GM12878 (cell line): ENCODE measurements around the gene PRKAG2. TPM values are rescaled to one million over a fixed set of nuclear protein-coding genes. Genes with fewer than 3 reads are reported as not detected.

Source experiments
- ATAC-seq: fragments of 200-7000 bp; cut with Tn5 transposase; 3 replicates; pipeline ENCODE4 v1.9.1; 2020; ENCODE audit warnings: mild to moderate bottlenecking, moderate library complexity
- BruUV-seq: library from RNA; stranded (reverse); fragments of 400-500 nt; replicated peaks from 2 replicates; lab custom pipeline; 2021; lab: Mats Ljungman, UMichigan
- CTCF ChIA-PET: fragments of 300-600 bp; sonication (Branson Sonifier 250); formaldehyde crosslinking; extraction: SDS; loops from one replicate; lab custom pipeline; 2021; ENCODE audit warnings: inconsistent platforms; lab: Yijun Ruan, JAX
- POLR2A ChIA-PET: fragments of 350-600 bp; formaldehyde crosslinking; extraction: SDS; loops from one replicate; lab custom pipeline; 2021; ENCODE audit warnings: inconsistent platforms; lab: Charles Lee
- RAD21 ChIA-PET: fragments of 300-600 bp; sonication (Branson Sonifier 250); formaldehyde crosslinking; loops from one replicate; lab custom pipeline; 2023; ENCODE audit warnings: antibody characterized with exemption; ENCODE audit not compliant: unreplicated experiment; lab: Charles Lee
- SMC1A ChIA-PET: fragments of 300-600 bp; sonication (Branson Sonifier 250); formaldehyde crosslinking; loops from one replicate; lab custom pipeline; 2023; ENCODE audit not compliant: unreplicated experiment, uncharacterized antibody; lab: Charles Lee
- DNase-seq: peaks from one replicate; pipeline ENCODE4 v3.0.0-alpha.2; 2011; ENCODE audit warnings: low read depth, low spot score
- FAIRE-seq: peaks from 3 replicates; lab custom pipeline; 2011; peaks lifted over from hg19 to GRCh38; lab: Jason Lieb, UNC
- H2AFZ ChIP-seq: 2 replicates; pipeline ENCODE4 v1.6.0; 2011; ENCODE audit warnings: low read depth, low read length, control low read depth; ENCODE audit not compliant: control insufficient read depth
- H3K27ac ChIP-seq: 2 replicates; pipeline ENCODE4 v1.5.1; 2011; ENCODE audit warnings: control low read depth; ENCODE audit not compliant: control insufficient read depth, insufficient read depth
- H3K27me3 ChIP-seq, 2 experiments: replicated peaks in 1 of 2; 2 replicates each; pipeline versions ENCODE4 v1.6.0 to v1.6.1; 2011; ENCODE audit warnings: low read length in 1 of 2; ENCODE audit not compliant: control insufficient read depth in 2 of 2, insufficient read depth in 2 of 2
- H3K36me3 ChIP-seq, 2 experiments: 2 replicates each; pipeline ENCODE4 v1.5.1; 2011; ENCODE audit warnings: low read length in 1 of 2; ENCODE audit not compliant: control insufficient read depth in 2 of 2, insufficient read depth in 2 of 2
- H3K4me1 ChIP-seq: 2 replicates; pipeline ENCODE4 v1.6.1; 2011; ENCODE audit warnings: mild to moderate bottlenecking, low read length, moderate library complexity, mixed read lengths; ENCODE audit not compliant: control insufficient read depth, insufficient read depth
- H3K4me2 ChIP-seq: 2 replicates; pipeline ENCODE4 v1.6.0; 2011; ENCODE audit warnings: control low read depth; ENCODE audit not compliant: control insufficient read depth, insufficient read depth
- H3K4me3 ChIP-seq: fragments of 200-600 bp; sonication (generic); 2 replicates; pipeline ENCODE4 v1.5.1; 2016
- H3K79me2 ChIP-seq: 2 replicates; pipeline ENCODE4 v1.6.0; 2011; ENCODE audit warnings: low read length; ENCODE audit not compliant: control insufficient read depth, insufficient read depth
- H3K9ac ChIP-seq: 2 replicates; pipeline ENCODE4 v1.8.0; 2011; ENCODE audit warnings: low read length, control low read depth, mixed read lengths; ENCODE audit not compliant: control insufficient read depth, insufficient read depth
- H3K9me3 ChIP-seq: replicated peaks from 3 replicates; pipeline ENCODE4 v1.5.1; 2011; ENCODE audit warnings: mild to moderate bottlenecking, low read length; ENCODE audit not compliant: control insufficient read depth, insufficient read depth
- H4K20me1 ChIP-seq: 2 replicates; pipeline ENCODE4 v1.6.0; 2011; ENCODE audit not compliant: control insufficient read depth, insufficient read depth
- ATF3 ChIP-seq: IDR thresholded peaks from 2 replicates; pipeline ENCODE4 v1.6.1; 2011; ENCODE audit warnings: low read depth, mild to moderate bottlenecking, low read length, moderate library complexity, borderline replicate concordance; ENCODE audit errors: extremely low read depth
- CBX3 ChIP-seq: fragments of 200-600 bp; sonication (generic); IDR thresholded peaks from 2 replicates; pipeline ENCODE4 v1.6.1; 2016; ENCODE audit warnings: low read depth, borderline replicate concordance
- CEBPB ChIP-seq, 2 experiments: fragments of 150-350 bp in 1 of 2; IDR thresholded peaks; 2 replicates each; pipeline ENCODE4 v1.6.1; 2012 to 2014; ENCODE audit warnings: low read depth in 2 of 2, low read length in 2 of 2, borderline replicate concordance in 1 of 2, inconsistent platforms in 1 of 2
- IRF5 ChIP-seq: fragments of 450-650 bp; IDR thresholded peaks from 2 replicates; pipeline ENCODE4 v1.6.1; 2017; ENCODE audit warnings: borderline replicate concordance
- PRDM15 ChIP-seq: fragments of 450-650 bp; formaldehyde crosslinking; IDR thresholded peaks from 2 replicates; pipeline ENCODE4 v1.4.0; 2020; ENCODE audit warnings: mild to moderate bottlenecking, moderate library complexity
- RB1 ChIP-seq: fragments of 450-650 bp; formaldehyde crosslinking; IDR thresholded peaks from 2 replicates; pipeline ENCODE4 v1.6.1; 2017; ENCODE audit warnings: mild to moderate bottlenecking, borderline replicate concordance
- SMAD1 ChIP-seq: fragments of 450-650 bp; IDR thresholded peaks from 2 replicates; pipeline ENCODE4 v1.6.1; 2018; ENCODE audit warnings: mild to moderate bottlenecking, low read depth; ENCODE audit not compliant: partially characterized antibody
- SRF ChIP-seq, 2 experiments: IDR thresholded peaks; 2 replicates each; pipeline ENCODE4 v1.6.1; 2011; ENCODE audit warnings: low read depth in 2 of 2, low read length in 2 of 2, mild to moderate bottlenecking in 1 of 2, moderate library complexity in 1 of 2
- STAT3 ChIP-seq: IDR thresholded peaks from 2 replicates; pipeline ENCODE4 v1.6.1; 2011; ENCODE audit warnings: low read depth, low read length, improper control_type of control experiment
- SUPT20H ChIP-seq: IDR thresholded peaks from 2 replicates; pipeline ENCODE4 v1.6.1; 2011; ENCODE audit warnings: low read depth, mild to moderate bottlenecking, low read length, moderate library complexity, borderline replicate concordance; ENCODE audit not compliant: control insufficient read depth
- ZNF274 ChIP-seq: IDR thresholded peaks from one replicate; pipeline ENCODE4 v1.8.0; 2011; ENCODE audit not compliant: insufficient read length, insufficient read depth
- ZNF384 ChIP-seq: IDR thresholded peaks from 2 replicates; pipeline ENCODE4 v1.6.1; 2012; ENCODE audit warnings: low read depth, mild to moderate bottlenecking, low read length, improper control_type of control experiment, borderline replicate concordance
- ZNF592 ChIP-seq: fragments of 450-650 bp; IDR thresholded peaks from 2 replicates; pipeline ENCODE4 v1.6.1; 2017; ENCODE audit warnings: mild to moderate bottlenecking, moderate library complexity
- WGBS: methylation state at CpG from one replicate; pipeline ENCODE4 v1.1.6; 2016; ENCODE audit warnings: low lambda C conversion rate; ENCODE audit not compliant: insufficient replicate concordance, insufficient coverage; ENCODE audit errors: missing lambda C conversion rate; 5-methylcytosine and 5-hydroxymethylcytosine counted together
- in situ Hi-C: fragments of 300-500 bp; cut with MboI; formaldehyde crosslinking; loops from 9 replicates; pipeline ENCODE4 v1.14.3; 2018; ENCODE audit warnings: mixed read lengths
- intact Hi-C: fragments of 100-400 bp; cut with micrococcal nuclease; formaldehyde crosslinking; loops from one replicate; pipeline ENCODE4 v1.14.2; 2022; ENCODE audit not compliant: unreplicated experiment
- polyA plus RNA-seq, 11 experiments: library from polyadenylated mRNA; depleted of rRNA in 4 of 11; unstranded in 6 of 11; stranded (reverse) in 5 of 11; fragments of >200 nt; fragmentation: Nextera tagmentation in 4 of 11; fragmentation: Illumina TruSeq in 1 of 11; extraction: Ambion mirVana in 4 of 11; extraction: Trizol in 1 of 11; gene quantifications; 1 replicate in 1 of 11; 2 replicates in 10 of 11; pipeline versions ENCODE4 v1.2.1 to v1.2.3, GENCODE V29; 2011 to 2016; ENCODE audit warnings: inconsistent platforms in 2 of 11, missing spikeins in 2 of 11, low read depth in 1 of 11
- total RNA-seq, 4 experiments: library from RNA; depleted of rRNA in 3 of 4; stranded (reverse); fragments of >200 nt in 3 of 4; fragmentation: Illumina TruSeq in 1 of 4; extraction: Trizol in 1 of 4; gene quantifications; 2 replicates each; pipeline versions ENCODE4 v1.2.1 to v1.2.3, GENCODE V29; 2013 to 2021

The PRKAG2 gene
- total and polyA plus RNA-seq, 10 of the 15 experiments (the other 5 are each of a cell fraction or from before 2014, with no cell fraction given): 3.4 to 8.9 (median 6.8) TPM

DNA sequence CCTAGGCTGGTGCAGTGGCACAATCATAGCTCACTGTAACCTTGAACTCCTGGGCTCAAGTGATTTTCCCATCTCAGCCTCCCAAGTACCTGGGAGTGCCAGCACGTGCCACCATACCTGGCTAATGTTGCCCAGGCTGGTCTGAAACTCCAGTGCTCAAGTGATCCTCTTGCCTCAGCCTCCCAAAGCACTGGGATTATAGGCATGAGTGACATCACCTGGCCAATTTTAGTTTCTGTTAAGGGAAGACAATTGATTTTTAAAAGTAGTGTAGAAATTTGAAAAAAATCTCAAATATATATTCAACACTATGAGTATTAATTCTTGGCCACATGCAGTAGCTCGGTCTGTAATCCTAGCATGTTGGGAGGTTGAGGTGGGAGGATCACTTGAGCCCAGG, 235.3 kb downstream of the PRKAG2 start:
- POLR2A ChIA-PET: interaction anchor here (0.7 kb wide), 2 partner anchors 13 to 57 kb away, joined by 5 to 6 read pairs; no protein-coding TSS in a partner anchor
- WGBS: 79% methylated on average over 2 of the region's 2 CpGs
- SMC1A ChIA-PET: interaction anchor here (0.9 kb wide), 1 partner anchor 273 kb away, joined by 3 read pairs; no protein-coding TSS in a partner anchor
- Histone ChIP-seq H4K20me1 (no peaks in the 10 kb centered on the region), H3K36me3 (no peaks in the 10 kb centered on the region), H3K27me3 (no peaks in the 10 kb centered on the region; a peak in 1 of 4 replicates), H3K9me3 (peaks cover 2% of the 10 kb centered on the region; the same call in 2 of the 3 replicates), H3K4me3 (no peak overlapping the region), H3K4me1 (no peaks in the 10 kb centered on the region), H3K79me2 (no peaks in the 10 kb centered on the region), H3K4me2 (no peak overlapping the region), H2AFZ (no peak overlapping the region), H3K27ac (no peak overlapping the region), H3K9ac (no peak overlapping the region)
- BruUV-seq: no TSS peak
- intact Hi-C loops (no loop called here), in situ Hi-C loops (no loop called here)
- FAIRE-seq: no peak
- RAD21 ChIA-PET: no interaction called here
- DNase-seq: no peak
- CTCF ChIA-PET: interaction anchor here (1.1 kb wide), 1 partner anchor 11 kb away, joined by 3 read pairs; no protein-coding TSS in a partner anchor
- no peak for ATAC-seq
- TF ChIP-seq ZNF384 (no peak), STAT3 (no peak), CEBPB (IDR thresholded peaks at IDR 0.05; ENCODE audit: borderline replicate concordance in 1 of 2, low read depth in 2 of 2, low read length in 2 of 2) (no peak), ZNF592 (no peak), CBX3 (no peak), SRF (IDR thresholded peaks at IDR 0.05; ENCODE audit: low read depth in 2 of 2, low read length in 2 of 2) (no peak), SUPT20H (no peak), RB1 (no peak), ZNF274 (no peak), ATF3 (no peak), IRF5 (no peak), SMAD1 (no peak), PRDM15 (CRISPR knock-in tag) (no peak)
